Measurements from ENCODE around the gene FRMD3.

FRMD3 gene

DNA sequence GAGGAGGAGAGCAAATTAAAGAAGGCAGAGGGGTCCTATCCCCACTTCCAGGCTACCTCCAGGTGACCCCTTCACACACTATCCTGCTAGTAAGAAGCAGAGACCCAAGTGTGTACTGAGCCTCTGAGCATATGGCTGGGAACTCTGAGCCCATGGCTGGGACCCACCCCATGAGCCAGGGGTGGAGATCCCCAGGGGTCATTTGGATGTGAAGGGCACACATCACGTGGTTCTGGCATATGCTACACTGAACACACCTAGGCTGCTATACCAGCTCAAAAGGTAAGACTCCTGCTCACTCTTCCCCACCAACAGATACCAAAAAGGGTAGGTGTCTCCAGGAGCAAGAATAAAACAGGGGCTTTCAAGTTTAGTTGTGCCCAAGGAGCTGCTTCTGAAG is 149.9 kb downstream of the FRMD3 start:
- TF ChIP-seq, protein P1, sequence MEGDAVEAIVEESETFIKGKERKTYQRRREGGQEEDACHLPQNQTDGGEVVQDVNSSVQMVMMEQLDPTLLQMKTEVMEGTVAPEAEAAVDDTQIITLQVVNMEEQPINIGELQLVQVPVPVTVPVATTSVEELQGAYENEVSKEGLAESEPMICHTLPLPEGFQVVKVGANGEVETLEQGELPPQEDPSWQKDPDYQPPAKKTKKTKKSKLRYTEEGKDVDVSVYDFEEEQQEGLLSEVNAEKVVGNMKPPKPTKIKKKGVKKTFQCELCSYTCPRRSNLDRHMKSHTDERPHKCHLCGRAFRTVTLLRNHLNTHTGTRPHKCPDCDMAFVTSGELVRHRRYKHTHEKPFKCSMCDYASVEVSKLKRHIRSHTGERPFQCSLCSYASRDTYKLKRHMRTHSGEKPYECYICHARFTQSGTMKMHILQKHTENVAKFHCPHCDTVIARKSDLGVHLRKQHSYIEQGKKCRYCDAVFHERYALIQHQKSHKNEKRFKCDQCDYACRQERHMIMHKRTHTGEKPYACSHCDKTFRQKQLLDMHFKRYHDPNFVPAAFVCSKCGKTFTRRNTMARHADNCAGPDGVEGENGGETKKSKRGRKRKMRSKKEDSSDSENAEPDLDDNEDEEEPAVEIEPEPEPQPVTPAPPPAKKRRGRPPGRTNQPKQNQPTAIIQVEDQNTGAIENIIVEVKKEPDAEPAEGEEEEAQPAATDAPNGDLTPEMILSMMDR (IDR thresholded peaks at IDR 0.05; ENCODE audit: low read depth, low read length), result no peak
- H3K4me3 ChIP-seq (ENCODE audit: low read depth, low read length), result no peak overlapping the region

DNA sequence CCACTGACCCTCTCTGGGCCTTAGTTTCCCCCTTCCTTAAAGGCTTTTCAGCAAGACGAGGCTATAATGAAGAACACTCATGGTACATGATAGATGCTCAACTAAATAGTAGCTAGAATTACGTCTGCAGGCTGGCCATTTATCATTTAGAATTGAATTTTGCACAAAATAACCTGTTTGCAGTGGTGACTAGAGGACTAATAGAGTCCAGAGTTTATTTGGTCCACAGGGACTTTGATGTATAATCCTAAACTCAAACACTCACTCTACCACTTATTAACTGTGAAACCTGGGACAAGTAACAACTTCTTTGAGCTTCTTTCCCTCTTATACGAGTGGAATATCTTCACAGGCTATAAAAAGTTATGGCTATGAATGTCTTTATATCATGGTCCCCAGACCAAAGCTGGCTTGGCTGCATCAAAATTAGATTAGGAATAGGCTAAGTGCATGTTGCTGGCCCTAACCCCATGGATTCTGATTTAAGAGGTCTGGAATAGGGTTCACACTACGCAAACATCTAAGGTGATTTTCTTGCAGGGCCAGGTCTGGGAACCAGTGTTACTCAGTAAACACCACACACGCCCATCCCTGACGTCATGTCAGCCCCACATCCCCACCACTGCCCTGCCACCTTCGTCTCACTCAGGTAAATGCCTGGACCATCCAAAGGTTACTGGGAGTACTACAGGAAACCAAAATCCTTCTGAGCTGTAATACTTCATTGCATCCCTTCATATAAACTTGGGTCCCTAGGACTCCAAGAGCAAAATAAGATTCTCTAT is 150.6 kb downstream of the FRMD3 start:
- TF ChIP-seq, protein P1 (IDR thresholded peaks at IDR 0.05; ENCODE audit: low read depth, low read length), result no peak
- H3K4me3 ChIP-seq (ENCODE audit: low read depth, low read length), result no peak overlapping the region

DNA sequence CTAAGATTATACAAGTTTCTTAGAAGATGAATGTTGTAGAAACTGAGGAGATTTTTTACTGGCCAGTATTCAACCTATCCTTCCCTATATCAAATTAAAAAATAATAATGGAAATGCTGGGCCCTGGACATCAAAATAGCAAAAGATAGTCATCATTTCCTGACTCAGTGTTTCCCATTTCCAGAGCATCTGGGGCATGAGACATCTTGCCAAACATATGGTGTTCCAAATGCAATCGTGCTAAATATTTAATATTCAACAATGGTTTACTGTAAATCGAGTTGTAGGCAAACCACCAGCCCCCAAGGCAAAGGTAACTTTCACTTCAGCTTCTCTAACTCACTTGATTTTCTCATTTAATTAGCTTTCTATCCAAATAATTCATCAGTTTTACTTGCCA is 152.9 kb downstream of the FRMD3 start:
- no peak overlapping the region for H3K4me3 ChIP-seq (ENCODE audit: low read depth, low read length)
- TF ChIP-seq, protein P1 (IDR thresholded peaks at IDR 0.05; ENCODE audit: low read depth, low read length), result no peak

DNA sequence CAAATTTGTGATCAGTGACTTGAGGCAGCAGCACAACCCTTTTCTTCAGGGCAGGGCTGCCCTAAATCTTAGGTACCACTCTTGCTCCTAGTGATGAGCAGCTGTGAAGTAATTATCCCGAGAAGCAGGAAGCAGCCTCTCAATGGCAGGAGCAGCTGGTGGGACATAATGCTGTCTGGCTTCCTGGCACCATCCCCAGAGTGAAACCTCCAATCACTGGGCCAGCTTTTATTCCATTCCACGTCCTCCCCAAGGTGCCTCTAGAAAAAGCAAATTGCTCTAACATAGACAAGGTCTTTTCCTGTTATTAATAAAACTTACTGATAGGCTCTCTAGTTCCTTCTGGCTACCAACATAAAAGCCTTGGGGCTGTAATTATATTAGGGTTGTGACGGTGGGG is 154.0 kb downstream of the FRMD3 start:
- TF ChIP-seq, protein P1 (IDR thresholded peaks at IDR 0.05; ENCODE audit: low read depth, low read length), result no peak

DNA sequence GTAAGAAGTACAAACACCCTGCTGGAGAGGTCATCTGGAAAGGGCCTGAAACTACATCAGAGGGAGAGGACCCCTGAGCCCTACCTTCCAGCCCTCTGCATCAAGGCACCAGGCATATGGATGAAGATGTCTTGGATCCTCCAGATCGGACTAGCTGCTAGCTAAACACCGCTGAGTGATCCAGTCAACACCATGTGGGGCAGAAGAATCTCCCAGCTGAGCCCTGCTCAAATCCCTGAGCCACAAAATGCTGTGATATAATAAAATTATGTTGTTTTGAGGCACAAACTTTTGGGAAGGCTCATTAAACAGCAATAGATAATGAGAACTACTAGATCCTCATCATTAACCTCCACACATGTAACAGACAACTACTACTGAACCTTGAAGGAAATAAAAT is 155.2 kb downstream of the FRMD3 start:
- H3K4me3 ChIP-seq (ENCODE audit: low read depth, low read length), result no peak overlapping the region
- TF ChIP-seq, protein P1 (IDR thresholded peaks at IDR 0.05; ENCODE audit: low read depth, low read length), result no peak

More for the DNA sequence above, 154.0 kb downstream of the FRMD3 start:
- H3K4me3 ChIP-seq (ENCODE audit: low read depth, low read length), result no peak overlapping the region

DNA sequence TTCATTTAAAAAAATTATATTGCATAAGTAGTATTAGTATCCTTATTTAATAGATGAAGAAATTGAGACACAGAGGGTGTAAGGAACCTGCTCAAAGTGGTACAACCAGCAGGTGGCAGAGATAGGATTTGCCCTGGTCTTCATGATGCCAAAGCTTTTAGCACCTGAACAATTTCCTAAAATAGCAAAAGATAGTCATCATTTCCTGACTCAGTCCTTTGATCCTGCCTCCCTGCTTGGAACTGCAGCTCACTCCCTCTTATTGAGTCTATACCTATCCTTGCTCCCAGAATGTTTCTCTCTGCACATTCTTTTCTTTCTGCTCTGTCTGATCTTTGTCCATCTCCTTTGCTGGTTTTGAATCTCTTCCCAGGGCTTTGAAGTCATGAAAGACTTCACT is 155.8 kb downstream of the FRMD3 start:
- TF ChIP-seq, protein P1 (IDR thresholded peaks at IDR 0.05; ENCODE audit: low read depth, low read length), result no peak

DNA sequence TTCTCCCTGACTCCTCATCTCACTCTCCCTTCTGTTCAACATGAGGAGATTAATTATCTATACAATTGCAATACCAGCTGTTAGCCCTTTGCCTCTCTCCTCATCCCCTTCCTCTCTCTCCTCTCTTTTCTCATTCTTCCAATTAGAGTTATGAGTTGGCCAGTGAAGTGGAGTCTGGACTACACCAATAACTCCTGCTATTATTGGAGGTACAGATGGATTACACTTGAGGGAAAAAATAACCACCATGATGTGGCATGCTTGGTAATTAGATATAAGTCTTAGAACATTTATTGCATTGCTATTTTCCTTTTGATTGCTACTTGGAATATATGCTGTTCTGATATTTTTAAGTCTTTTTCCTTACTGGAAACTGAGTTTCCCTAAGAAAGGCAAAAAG is 159.2 kb downstream of the FRMD3 start:
- TF ChIP-seq, protein P1 (IDR thresholded peaks at IDR 0.05; ENCODE audit: low read depth, low read length), result no peak
- no peak overlapping the region for H3K4me3 ChIP-seq (ENCODE audit: low read depth, low read length)

More for the DNA sequence above, 155.8 kb downstream of the FRMD3 start:
- H3K4me3 ChIP-seq (ENCODE audit: low read depth, low read length), result no peak overlapping the region

Measured in WI38 (cell line).